SU-DHL-6 (cell line): ENCODE data around the gene SLC37A2.
"Not testable (repeated sequence)": the region's sequence is repeated elsewhere in the genome, so short reads cannot be mapped to it uniquely, and the experiment has no call there.

ENCODE experiments used
- H2AFZ ChIP-seq: fragments of 200-600 bp; sonication (generic); 2 replicates; pipeline ENCODE4 v1.6.1; 2014; ENCODE audit warnings: low read depth, mild to moderate bottlenecking, moderate library complexity, mixed read lengths, antibody characterized with exemption, low read length; ENCODE audit not compliant: severe bottlenecking
- H3F3A ChIP-seq: fragments of 200-600 bp; shearing (Covaris generic); 2 replicates; pipeline ENCODE4 v1.6.0; 2016; ENCODE audit warnings: antibody characterized with exemption, mild to moderate bottlenecking; ENCODE audit not compliant: insufficient read depth
- H3K27ac ChIP-seq: fragments of 200-600 bp; sonication (generic); 2 replicates; pipeline ENCODE4 v1.5.1; 2016; ENCODE audit warnings: low read depth, mild to moderate bottlenecking, low read length, moderate library complexity, mixed read lengths
- H3K27me3 ChIP-seq: fragments of 200-600 bp; sonication (generic), shearing (Covaris generic); 2 replicates; pipeline ENCODE4 v1.6.0; 2014; ENCODE audit warnings: mild to moderate bottlenecking, low read length
- H3K36me3 ChIP-seq: fragments of 200-600 bp; sonication (generic); 2 replicates; pipeline ENCODE4 v1.6.1; 2014; ENCODE audit warnings: mild to moderate bottlenecking, low read length, mixed read lengths
- H3K4me2 ChIP-seq: fragments of 300-600, 200-600 bp; shearing (Covaris generic), sonication (generic); 2 replicates; pipeline ENCODE4 v1.6.0; 2014; ENCODE audit warnings: low read length, low read depth, mild to moderate bottlenecking; ENCODE audit not compliant: poor library complexity, severe bottlenecking
- H3K4me3 ChIP-seq: fragments of 200-600 bp; sonication (generic); 2 replicates; pipeline ENCODE4 v1.5.1; 2014; ENCODE audit warnings: antibody characterized with exemption, low read length, mild to moderate bottlenecking, mixed read lengths; ENCODE audit not compliant: insufficient read depth, poor library complexity, severe bottlenecking
- H3K79me2 ChIP-seq: fragments of 200-600 bp; sonication (generic); 2 replicates; pipeline ENCODE4 v1.6.1; 2014; ENCODE audit warnings: mild to moderate bottlenecking, low read length, moderate library complexity; ENCODE audit not compliant: insufficient read depth
- H3K9ac ChIP-seq: fragments of 200-600 bp; sonication (generic); 2 replicates; pipeline ENCODE4 v1.7.0; 2014; ENCODE audit warnings: mild to moderate bottlenecking, low read length
- H3K9me2 ChIP-seq: fragments of 200-600 bp; sonication (generic); replicated peaks from 2 replicates; pipeline ENCODE4 v1.6.1; 2014; ENCODE audit warnings: low read length; ENCODE audit not compliant: insufficient read depth
- H3K9me3 ChIP-seq: fragments of 200-600 bp; sonication (generic); 2 replicates; pipeline ENCODE4 v1.6.1; 2014; ENCODE audit warnings: low read length, mixed read lengths; ENCODE audit not compliant: insufficient read depth
- H4K20me1 ChIP-seq: fragments of 200-600 bp; sonication (generic); 2 replicates; pipeline ENCODE4 v1.6.1; 2014; ENCODE audit warnings: low read depth, mild to moderate bottlenecking, antibody characterized with exemption, low read length, moderate library complexity, mixed read lengths
- CTCF ChIP-seq: fragments of 200-600 bp; sonication (generic); IDR thresholded peaks from one replicate; pipeline ENCODE4 v1.5.1; 2017; ENCODE audit warnings: antibody characterized with exemption, mild to moderate bottlenecking, low read length, moderate library complexity; ENCODE audit not compliant: insufficient read depth, poor library complexity, severe bottlenecking
- EZH2phosphoT487 ChIP-seq: fragments of 200-600 bp; sonication (generic), shearing (Covaris generic); conservative IDR thresholded peaks from 2 replicates; pipeline ENCODE4 v1.6.1; 2018; ENCODE audit warnings: mild to moderate bottlenecking, antibody characterized with exemption, low read length, moderate library complexity, mixed read lengths

SLC37A2 gene

GRCh38 chr11:125055107-125055715 is 7.9 kb upstream of the SLC37A2 start:
- Histone ChIP-seq H3K27me3 (no peaks in the 10 kb centered on the region), H3F3A (no peaks in the 10 kb centered on the region), H3K9ac (no peak overlapping the region), H3K4me3 (no peak overlapping the region), H3K36me3 (no peaks in the 10 kb centered on the region), H3K9me2 (no peaks in the 10 kb centered on the region), H4K20me1 (no peaks in the 10 kb centered on the region), H3K79me2 (no peaks in the 10 kb centered on the region), H3K27ac (no peak overlapping the region), H3K9me3 (no peaks in the 10 kb centered on the region), H2AFZ (no peak overlapping the region), H3K4me2 (no peak overlapping the region)
- no peak for TF ChIP-seq CTCF
- no peak for TF ChIP-seq EZH2phosphoT487

- H3K27me3 ChIP-seq, H3K4me3 ChIP-seq, H3K9me2 ChIP-seq, H4K20me1 ChIP-seq, H3K27ac ChIP-seq, H3K9ac ChIP-seq, H2AFZ ChIP-seq, H3F3A ChIP-seq, H3K4me2 ChIP-seq, H3K36me3 ChIP-seq, H3K79me2 ChIP-seq, H3K9me3 ChIP-seq: not testable (repeated sequence)
These were observed 7.0 kb upstream of the SLC37A2 start for GRCh38 chr11:125056111-125056510.

GRCh38 chr11:125056931-125057692 is 6.0 kb upstream of the SLC37A2 start:
- Histone ChIP-seq H3K4me2 (no peak overlapping the region), H3K9ac (no peak overlapping the region), H3K27ac (no peak overlapping the region), H3K4me3 (no peak overlapping the region), H4K20me1 (no peaks in the 10 kb centered on the region), H3K79me2 (no peaks in the 10 kb centered on the region), H3K9me2 (no peaks in the 10 kb centered on the region), H3F3A (no peaks in the 10 kb centered on the region), H3K9me3 (no peaks in the 10 kb centered on the region), H2AFZ (no peak overlapping the region), H3K36me3 (no peaks in the 10 kb centered on the region), H3K27me3 (no peaks in the 10 kb centered on the region)
- no peak for TF ChIP-seq EZH2phosphoT487
- TF ChIP-seq CTCF, result no peak

- TF ChIP-seq CTCF (no peak), EZH2phosphoT487 (no peak)
- no peaks in the 10 kb centered on the region for H3K9me2 ChIP-seq
- H3K27ac ChIP-seq, result no peak overlapping the region
- no peaks in the 10 kb centered on the region for H3K36me3 ChIP-seq
- no peak overlapping the region for H3K4me3 ChIP-seq
- H3F3A ChIP-seq, result no peaks in the 10 kb centered on the region
- H4K20me1 ChIP-seq, result no peaks in the 10 kb centered on the region
- no peak overlapping the region for H3K4me2 ChIP-seq
- H3K9me3 ChIP-seq, result no peaks in the 10 kb centered on the region
- H2AFZ ChIP-seq, result no peak overlapping the region
- H3K79me2 ChIP-seq, result no peaks in the 10 kb centered on the region
- H3K27me3 ChIP-seq, result no peaks in the 10 kb centered on the region
- no peak overlapping the region for H3K9ac ChIP-seq
These were observed 5.5 kb upstream of the SLC37A2 start for GRCh38 chr11:125057693-125058016.
